Cardiac fibroblast (primary cell): ENCODE results near the gene UBE2S.

Source experiments
- DNase-seq, 2 donors: peaks; one replicate each; pipeline versions ENCODE4 v3.0.0 to v3.0.0-alpha.2; 2010; ENCODE audit warnings: low read depth in 2 of 2
- H3K4me3 ChIP-seq, 2 donors: replicated peaks in 1 of 2; 1 replicate in 1 of 2; 2 replicates in 1 of 2; pipeline ENCODE4 v1.5.1; 2011; ENCODE audit warnings: low read depth in 2 of 2, low read length in 2 of 2, mild to moderate bottlenecking in 2 of 2, moderate library complexity in 1 of 2
- TF ChIP-seq, protein P1 (sequence below): IDR thresholded peaks from one replicate; pipeline ENCODE4 v1.5.1; 2011; ENCODE audit warnings: low read depth, mild to moderate bottlenecking, low read length, inconsistent platforms

UBE2S gene

DNA sequence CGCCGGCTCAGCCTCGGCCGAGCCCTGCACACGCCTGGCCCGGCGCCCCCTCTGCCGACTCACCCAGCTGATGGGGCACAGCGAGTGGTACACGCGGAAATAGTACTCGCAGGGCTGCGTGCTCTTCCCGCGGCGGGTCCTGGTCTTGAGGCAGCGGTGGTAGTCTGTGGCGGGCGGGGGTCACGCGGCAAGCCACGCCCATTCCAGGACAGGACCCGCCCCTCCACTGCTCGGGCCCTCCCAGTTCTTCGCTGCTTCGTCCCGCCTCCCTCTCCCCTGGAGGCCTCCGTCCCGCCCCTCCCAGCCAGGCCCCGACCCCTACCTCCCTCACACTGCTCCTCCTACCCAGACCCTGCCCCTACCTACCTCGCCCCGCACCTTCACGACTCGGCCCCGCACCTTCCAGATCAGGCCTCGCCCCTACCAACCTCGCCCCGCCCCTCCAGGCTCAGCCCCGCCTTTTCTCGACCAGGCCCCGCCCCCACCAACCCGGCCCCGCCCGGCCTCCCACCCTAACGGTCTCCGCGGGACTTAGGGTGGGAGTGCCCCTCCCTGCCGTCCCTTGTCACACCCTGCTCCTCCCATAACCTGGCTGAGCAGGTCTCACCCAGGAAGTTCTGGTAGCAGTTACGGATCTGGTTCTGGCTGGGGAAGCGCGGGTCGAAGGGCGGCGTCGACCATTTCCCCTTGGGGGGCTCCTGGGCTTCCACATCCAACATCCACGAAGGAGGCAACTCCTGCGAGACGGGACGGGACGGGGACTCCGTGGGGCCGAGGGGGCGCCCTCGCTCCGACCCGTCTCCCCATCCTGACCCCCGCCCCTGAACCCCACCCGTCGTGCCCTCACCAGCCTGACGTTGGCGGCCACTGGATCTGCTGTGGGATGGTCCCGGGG lies 53.5 kb downstream of the UBE2S start:
- TF ChIP-seq, protein P1, sequence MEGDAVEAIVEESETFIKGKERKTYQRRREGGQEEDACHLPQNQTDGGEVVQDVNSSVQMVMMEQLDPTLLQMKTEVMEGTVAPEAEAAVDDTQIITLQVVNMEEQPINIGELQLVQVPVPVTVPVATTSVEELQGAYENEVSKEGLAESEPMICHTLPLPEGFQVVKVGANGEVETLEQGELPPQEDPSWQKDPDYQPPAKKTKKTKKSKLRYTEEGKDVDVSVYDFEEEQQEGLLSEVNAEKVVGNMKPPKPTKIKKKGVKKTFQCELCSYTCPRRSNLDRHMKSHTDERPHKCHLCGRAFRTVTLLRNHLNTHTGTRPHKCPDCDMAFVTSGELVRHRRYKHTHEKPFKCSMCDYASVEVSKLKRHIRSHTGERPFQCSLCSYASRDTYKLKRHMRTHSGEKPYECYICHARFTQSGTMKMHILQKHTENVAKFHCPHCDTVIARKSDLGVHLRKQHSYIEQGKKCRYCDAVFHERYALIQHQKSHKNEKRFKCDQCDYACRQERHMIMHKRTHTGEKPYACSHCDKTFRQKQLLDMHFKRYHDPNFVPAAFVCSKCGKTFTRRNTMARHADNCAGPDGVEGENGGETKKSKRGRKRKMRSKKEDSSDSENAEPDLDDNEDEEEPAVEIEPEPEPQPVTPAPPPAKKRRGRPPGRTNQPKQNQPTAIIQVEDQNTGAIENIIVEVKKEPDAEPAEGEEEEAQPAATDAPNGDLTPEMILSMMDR: no peak
- peak overlapping the region; percentile 44 to 46 for H3K4me3 ChIP-seq
- peak; percentile 28 to 62 for DNase-seq

DNA sequence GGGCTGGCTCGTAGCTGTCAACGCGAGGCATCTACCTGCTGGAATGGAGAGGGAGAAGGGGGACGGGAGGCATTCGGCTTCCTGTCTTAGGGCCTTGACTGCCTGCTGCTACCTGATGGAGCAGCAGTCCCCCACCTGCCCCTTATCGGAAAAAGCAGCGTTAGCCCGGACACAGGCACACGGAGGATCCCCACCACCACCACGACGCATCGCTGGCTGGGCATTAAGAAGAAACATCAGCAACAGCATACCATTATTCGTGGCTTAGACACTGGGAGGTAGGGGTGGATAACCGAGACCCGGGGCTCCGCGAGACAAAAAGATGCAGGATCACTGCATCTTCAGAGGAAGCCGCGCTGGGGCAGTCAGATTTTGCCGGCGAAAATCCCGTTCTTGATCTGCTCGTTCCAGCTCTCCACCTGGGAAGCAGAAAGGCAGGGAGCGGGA lies 54.2 kb downstream of the UBE2S start:
- H3K4me3 ChIP-seq: peak overlapping the region; percentile 44 to 46
- no peak for DNase-seq
- TF ChIP-seq, protein P1: no peak

DNA sequence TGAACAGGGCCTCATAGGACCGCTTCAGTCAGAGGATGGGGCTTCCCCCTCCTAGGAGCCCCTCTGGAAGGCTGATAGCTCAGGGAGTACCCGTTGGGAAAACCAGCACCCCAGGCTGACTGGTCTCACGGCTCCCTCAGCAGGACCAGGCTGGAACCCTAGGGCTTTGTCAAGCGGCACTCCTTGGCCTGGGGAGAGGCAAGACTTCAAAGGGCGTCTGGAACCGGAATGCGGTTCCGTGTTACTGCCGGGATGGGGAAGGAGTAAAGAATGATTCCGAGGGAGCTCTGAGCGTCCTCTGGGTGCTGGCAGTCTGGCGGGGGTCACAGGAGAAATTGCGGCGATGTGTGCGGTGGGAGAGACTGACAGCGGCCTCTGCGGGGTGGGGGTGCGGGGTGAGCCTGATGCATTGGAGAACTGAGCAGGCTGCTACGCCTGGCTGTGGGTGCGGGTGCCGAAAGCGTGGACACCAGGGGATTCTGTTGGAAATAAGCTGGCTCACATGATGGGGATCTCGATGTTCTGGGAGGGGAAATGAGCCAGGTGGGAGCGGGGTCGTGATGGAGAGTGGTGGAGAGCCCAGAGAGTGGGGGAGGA lies 54.9 kb downstream of the UBE2S start:
- TF ChIP-seq, protein P1: no peak

DNA sequence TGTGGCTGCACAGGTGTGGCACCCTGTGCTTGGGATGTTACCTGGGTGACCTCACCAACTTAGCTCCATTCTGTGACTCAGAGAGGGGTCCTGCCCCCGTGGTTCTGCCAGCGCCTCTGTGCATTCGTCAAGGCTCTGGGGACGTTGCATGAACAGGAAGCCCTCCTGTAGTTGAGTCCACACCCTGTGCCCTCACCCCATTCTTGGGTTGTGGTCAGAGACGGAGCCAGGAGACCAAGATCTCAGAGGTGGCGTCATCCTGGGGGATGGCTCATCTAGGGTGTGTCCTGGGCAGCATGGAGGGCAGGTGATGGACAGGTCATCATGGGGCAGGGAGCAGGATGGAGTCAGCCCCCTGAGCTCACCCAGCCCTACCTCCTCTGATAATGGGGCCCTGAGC lies 55.5 kb downstream of the UBE2S start:
- DNase-seq: no peak
- no peak overlapping the region for H3K4me3 ChIP-seq
- TF ChIP-seq, protein P1: no peak

More for the DNA sequence above, 54.9 kb downstream of the UBE2S start:
- DNase-seq: no peak
- no peak overlapping the region for H3K4me3 ChIP-seq

DNA sequence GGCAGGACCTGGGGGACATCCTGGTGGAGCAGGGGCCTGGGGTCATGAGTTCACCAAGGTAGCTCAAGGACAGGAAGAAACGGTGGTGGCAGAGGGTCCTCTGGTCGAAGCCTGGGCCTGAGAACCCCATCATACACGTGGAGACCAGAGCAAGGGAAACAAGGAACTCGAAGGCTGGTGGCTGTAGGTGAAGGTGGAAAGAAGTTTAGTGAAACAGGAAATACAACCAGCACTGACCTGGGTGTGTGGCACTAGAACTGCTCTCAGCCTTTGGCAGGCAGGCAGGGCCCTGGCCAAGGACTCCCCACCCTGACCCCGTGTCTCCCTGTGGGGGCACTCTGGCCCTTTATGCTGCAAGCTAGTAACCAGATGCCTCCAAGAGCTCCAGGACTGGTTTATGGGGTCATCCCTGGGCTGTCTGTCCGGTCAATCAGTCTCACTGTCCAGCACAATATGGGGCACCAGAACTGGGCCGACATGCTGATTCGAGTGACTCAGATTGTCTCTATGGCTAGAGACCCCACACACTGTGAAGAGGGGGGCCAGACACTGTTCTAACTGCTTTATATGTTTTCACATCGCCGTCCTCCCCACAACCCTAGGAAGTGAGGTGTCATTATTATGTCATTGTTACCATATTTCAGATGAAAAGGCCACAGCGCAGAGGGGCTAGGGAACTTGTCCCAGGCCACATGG lies 56.8 kb downstream of the UBE2S start:
- TF ChIP-seq, protein P1: no peak
- no peak for DNase-seq
- no peak overlapping the region for H3K4me3 ChIP-seq
